Gastroesophageal sphincter (tissue), 4 donors: ENCODE data around the gene TMPRSS9. TPM values are rescaled to one million over a fixed set of nuclear protein-coding genes. Genes with fewer than 3 reads are reported as not detected.

Experiments used
- ATAC-seq: fragments of 150-250 bp; one replicate; pipeline ENCODE4 v1.9.1; 2016; ENCODE audit warnings: mild to moderate bottlenecking, moderate library complexity
- H3K27ac ChIP-seq, 4 donors: fragments of 200-600 bp; sonication (generic) in 3 of 4; 1 replicate in 3 of 4; 2 replicates in 1 of 4; pipeline ENCODE4 v1.5.1; 2016 to 2019
- H3K27me3 ChIP-seq: fragments of 200-600 bp; sonication (generic); one replicate; pipeline ENCODE4 v1.5.1; 2019
- H3K36me3 ChIP-seq, 2 donors: fragments of 200-600 bp; sonication (generic); one replicate each; pipeline ENCODE4 v1.5.1; 2019; ENCODE audit warnings: control low read depth in 1 of 2
- H3K4me1 ChIP-seq, 3 donors: fragments of 200-600 bp; sonication (generic); 1 replicate in 2 of 3; 2 replicates in 1 of 3; pipeline ENCODE4 v1.5.1; 2016 to 2019; ENCODE audit warnings: control low read depth in 2 of 3
- H3K4me3 ChIP-seq, 2 donors: fragments of 200-600 bp; sonication (generic); one replicate each; pipeline ENCODE4 v1.5.1; 2019; ENCODE audit warnings: mild to moderate bottlenecking in 1 of 2, moderate library complexity in 1 of 2
- H3K9me3 ChIP-seq, 3 donors: fragments of 200-600 bp; sonication (generic); one replicate each; pipeline ENCODE4 v1.5.1; 2017 to 2019; ENCODE audit warnings: control low read depth in 2 of 3
- CTCF ChIP-seq, 4 experiments: fragments of 200-600 bp in 2 of 4; fragments of 450-650 bp in 2 of 4; sonication (generic) in 1 of 4; IDR thresholded peaks; one replicate each; pipeline ENCODE4 v1.5.1; 2017 to 2019; ENCODE audit warnings: antibody characterized with exemption in 4 of 4, mild to moderate bottlenecking in 2 of 4, moderate library complexity in 2 of 4
- EP300 ChIP-seq: sonication (generic); formaldehyde crosslinking; IDR thresholded peaks from one replicate; pipeline ENCODE4 v1.6.1; 2017; ENCODE audit warnings: antibody characterized with exemption, mild to moderate bottlenecking
- POLR2A ChIP-seq, 2 donors: fragments of 450-650 bp; IDR thresholded peaks; one replicate each; pipeline ENCODE4 v1.6.1; 2017; ENCODE audit warnings: antibody characterized with exemption in 2 of 2, mild to moderate bottlenecking in 2 of 2, moderate library complexity in 1 of 2
- POLR2AphosphoS5 ChIP-seq: sonication (generic); formaldehyde crosslinking; IDR thresholded peaks from one replicate; pipeline ENCODE4 v1.6.1; 2017; ENCODE audit warnings: antibody characterized with exemption
- WGBS, 2 donors: methylation state at CpG; one replicate each; pipeline ENCODE4 v1.1.5; 2018; ENCODE audit warnings: low coverage in 1 of 2; 5-methylcytosine and 5-hydroxymethylcytosine counted together
- total RNA-seq, 4 donors: library from RNA; depleted of rRNA; stranded (reverse); fragments of >200 nt; gene quantifications; one replicate each; pipeline ENCODE4 v1.1.0, GENCODE V29; 2016

The TMPRSS9 gene
- total RNA-seq, 4 donors from 2014 or later, result 0.54 TPM; not detected in 3

GRCh38 chr19:2434721-2435265 is 74.7 kb downstream of the TMPRSS9 start:
- WGBS, 2 donors, result 60 to 86% methylated on average over 1 to 12 of the region's 42 CpGs
- no peak for ATAC-seq
- H3K4me3 ChIP-seq, result no peak overlapping the region
- H3K27ac ChIP-seq, result no peak overlapping the region
- peaks cover 0 to 68% of the 10 kb centered on the region in 2 donors for H3K36me3 ChIP-seq
- no peaks in the 10 kb centered on the region for H3K9me3 ChIP-seq
- H3K4me1 ChIP-seq, result no peaks in the 10 kb centered on the region
- H3K27me3 ChIP-seq, result no peaks in the 10 kb centered on the region
- TF ChIP-seq EP300 (no peak), CTCF (IDR thresholded peaks at IDR 0.05) (no peak), POLR2AphosphoS5 (no peak), POLR2A (IDR thresholded peaks at IDR 0.05) (no peak)

- no peak overlapping the region for H3K27ac ChIP-seq
- ATAC-seq, result no peak
- peaks cover 0 to 60% of the 10 kb centered on the region in 2 donors for H3K36me3 ChIP-seq
- no peak overlapping the region for H3K4me3 ChIP-seq
- no peaks in the 10 kb centered on the region for H3K4me1 ChIP-seq
- no peak for TF ChIP-seq EP300
- H3K9me3 ChIP-seq, result no peaks in the 10 kb centered on the region
- 94 to 95% methylated on average over 12 to 21 of the region's 39 CpGs for WGBS, 2 donors
- H3K27me3 ChIP-seq, result no peaks in the 10 kb centered on the region
Measured at GRCh38 chr19:2436384-2436783, 76.3 kb downstream of the TMPRSS9 start.

- H3K9me3 ChIP-seq, result no peaks in the 10 kb centered on the region
- H3K36me3 ChIP-seq, result peaks cover 0 to 60% of the 10 kb centered on the region in 2 donors
- H3K27ac ChIP-seq, result no peak overlapping the region
- no CpG with 5 or more reads among the region's 15 CpGs for WGBS, 2 donors
- H3K4me1 ChIP-seq, result no peaks in the 10 kb centered on the region
- no peak for ATAC-seq
- TF ChIP-seq POLR2AphosphoS5 (no peak), EP300 (no peak), POLR2A (IDR thresholded peaks at IDR 0.05) (no peak), CTCF (IDR thresholded peaks at IDR 0.05) (no peak)
- no peaks in the 10 kb centered on the region for H3K27me3 ChIP-seq
- H3K4me3 ChIP-seq, result no peak overlapping the region
Measured at GRCh38 chr19:2436926-2437325, 76.9 kb downstream of the TMPRSS9 start.

GRCh38 chr19:2438178-2438577 is 78.1 kb downstream of the TMPRSS9 start:
- H3K27ac ChIP-seq, result no peak overlapping the region
- WGBS, 2 donors, result 80% methylated on average over 1 of the region's 20 CpGs; no CpG with 5 or more reads in 1 of the 2 donors
- no peak for ATAC-seq
- H3K4me1 ChIP-seq, result no peaks in the 10 kb centered on the region
- H3K27me3 ChIP-seq, result no peaks in the 10 kb centered on the region
- H3K4me3 ChIP-seq, result no peak overlapping the region
- H3K36me3 ChIP-seq, result peaks cover 0 to 67% of the 10 kb centered on the region in 2 donors
- no peaks in the 10 kb centered on the region for H3K9me3 ChIP-seq
- no peak for TF ChIP-seq CTCF (IDR thresholded peaks at IDR 0.05)
- no peak for TF ChIP-seq POLR2AphosphoS5
- no peak for TF ChIP-seq EP300
- no peak for TF ChIP-seq POLR2A (IDR thresholded peaks at IDR 0.05)

- no peak overlapping the region for H3K27ac ChIP-seq
- TF ChIP-seq POLR2A (IDR thresholded peaks at IDR 0.05), result no peak
- TF ChIP-seq POLR2AphosphoS5, result no peak
- TF ChIP-seq EP300, result no peak
- TF ChIP-seq CTCF (IDR thresholded peaks at IDR 0.05), result no peak
- no peaks in the 10 kb centered on the region for H3K4me1 ChIP-seq
- no peaks in the 10 kb centered on the region for H3K9me3 ChIP-seq
- 100% methylated on average over 1 of the region's 1 CpG for WGBS, 2 donors
- H3K36me3 ChIP-seq, result peaks cover 0 to 64% of the 10 kb centered on the region in 2 donors
- ATAC-seq, result no peak
- no peaks in the 10 kb centered on the region for H3K27me3 ChIP-seq
- H3K4me3 ChIP-seq, result no peak overlapping the region
Measured at GRCh38 chr19:2440515-2440914, 80.5 kb downstream of the TMPRSS9 start.
